Neural progenitor cell (in vitro differentiated cells): Measurements from ENCODE around the gene UBXN11. TPM values are rescaled to one million over a fixed set of nuclear protein-coding genes. Genes with fewer than 3 reads are reported as not detected.

Source experiments
- DNase-seq: peaks from one replicate; pipeline ENCODE4 v3.0.0-alpha.2; 2016; ENCODE audit warnings: low spot score
- H2AFZ ChIP-seq: fragments of 200-600 bp; sonication (generic); replicated peaks from 2 replicates; pipeline ENCODE4 v1.6.1; 2016; ENCODE audit warnings: antibody characterized with exemption
- H3F3A ChIP-seq: fragments of 200-600 bp; sonication (generic); 2 replicates; pipeline ENCODE4 v1.6.1; 2016; ENCODE audit warnings: antibody characterized with exemption, low read depth
- H3K27ac ChIP-seq: fragments of 200-600 bp; sonication (generic); 2 replicates; pipeline ENCODE4 v1.5.1; 2016; ENCODE audit warnings: mild to moderate bottlenecking
- H3K27me3 ChIP-seq: fragments of 200-600 bp; sonication (generic); 2 replicates; pipeline ENCODE4 v1.6.1; 2016; ENCODE audit warnings: mild to moderate bottlenecking, moderate library complexity
- H3K36me3 ChIP-seq: fragments of 200-600 bp; sonication (generic); 2 replicates; pipeline ENCODE4 v1.5.1; 2016
- H3K4me1 ChIP-seq: fragments of 200-600 bp; sonication (generic); 2 replicates; pipeline ENCODE4 v1.6.1; 2016; ENCODE audit warnings: mixed run types
- H3K4me2 ChIP-seq: fragments of 200-600 bp; sonication (generic); 2 replicates; pipeline ENCODE4 v1.6.1; 2016
- H3K4me3 ChIP-seq: fragments of 200-600 bp; sonication (generic); 2 replicates; pipeline ENCODE4 v1.5.1; 2016
- H3K79me2 ChIP-seq: fragments of 200-600 bp; sonication (generic); 2 replicates; pipeline ENCODE4 v1.6.1; 2016; ENCODE audit warnings: low read depth
- H3K9ac ChIP-seq: fragments of 200-600 bp; sonication (generic); 2 replicates; pipeline ENCODE4 v1.6.1; 2016
- H3K9me3 ChIP-seq: fragments of 200-600 bp; sonication (generic); 2 replicates; pipeline ENCODE4 v1.5.1; 2016; ENCODE audit warnings: low read depth
- H4K20me1 ChIP-seq: fragments of 200-600 bp; sonication (generic); 2 replicates; pipeline ENCODE4 v1.6.1; 2016; ENCODE audit warnings: low read depth
- H3K27ac Mint-ChIP-seq: 3 replicates; pipeline ENCODE4 v1.8.0; 2021; ENCODE audit warnings: mixed read lengths
- H3K27me3 Mint-ChIP-seq: 2 replicates; pipeline ENCODE4 v1.8.0; 2022; ENCODE audit warnings: low read depth, mild to moderate bottlenecking, inconsistent platforms, moderate library complexity, mixed read lengths; ENCODE audit not compliant: insufficient read depth
- H3K36me3 Mint-ChIP-seq: 3 replicates; pipeline ENCODE4 v1.8.0; 2021; ENCODE audit warnings: mixed read lengths
- H3K4me1 Mint-ChIP-seq: 3 replicates; pipeline ENCODE4 v1.8.0; 2021; ENCODE audit warnings: mixed read lengths
- H3K4me3 Mint-ChIP-seq: 3 replicates; pipeline ENCODE4 v1.8.0; 2021; ENCODE audit warnings: mild to moderate bottlenecking, moderate library complexity, mixed read lengths
- H3K9me3 Mint-ChIP-seq: 3 replicates; pipeline ENCODE4 v1.8.0; 2020; ENCODE audit warnings: mixed read lengths
- CTCF ChIP-seq: fragments of 200-600 bp; sonication (generic); IDR thresholded peaks from 2 replicates; pipeline ENCODE4 v1.5.1; 2017; ENCODE audit warnings: antibody characterized with exemption, mild to moderate bottlenecking
- EZH2 ChIP-seq: fragments of 200-600 bp; sonication (generic); IDR thresholded peaks from 2 replicates; pipeline ENCODE4 v1.6.1; 2017; ENCODE audit warnings: antibody characterized with exemption, mild to moderate bottlenecking, moderate library complexity
- EZH2phosphoT487 ChIP-seq: fragments of 200-600 bp; sonication (generic); IDR thresholded peaks from 2 replicates; pipeline ENCODE4 v1.6.1; 2017; ENCODE audit warnings: antibody characterized with exemption
- total RNA-seq: library from RNA; depleted of rRNA; stranded (reverse); fragments of >200 nt; gene quantifications from 2 replicates; pipeline ENCODE4 v1.2.3, GENCODE V29; 2015; ENCODE audit warnings: low replicate concordance

The UBXN11 gene
- total RNA-seq, 1 donor from 2014 or later: 5.9 TPM

GRCh38 chr1:26276432-26276838 lies 30.0 kb downstream of the UBXN11 start:
- Histone ChIP-seq H3K9ac (no peak overlapping the region), H2AFZ (no peak overlapping the region)

GRCh38 chr1:26275580-26276431 lies 30.6 kb downstream of the UBXN11 start:
- peak; percentile 86 for DNase-seq
- Mint-ChIP-seq H3K27ac (peak overlapping the region; percentile 64), H3K9me3 (no peaks in the 10 kb centered on the region), H3K4me3 (no peak overlapping the region), H3K4me1 (peaks cover 35% of the 10 kb centered on the region), H3K27me3 (peaks cover 6% of the 10 kb centered on the region), H3K36me3 (peaks cover 43% of the 10 kb centered on the region)
- Histone ChIP-seq H3K4me2 (no peak overlapping the region), H3K79me2 (peaks cover 9% of the 10 kb centered on the region), H3K36me3 (no peaks in the 10 kb centered on the region), H3K4me1 (peaks cover 3% of the 10 kb centered on the region), H3K27ac (no peak overlapping the region), H3K9ac (no peak overlapping the region), H3F3A (peaks cover 41% of the 10 kb centered on the region), H3K4me3 (no peak overlapping the region), H2AFZ (no peak overlapping the region), H4K20me1 (peaks cover 4% of the 10 kb centered on the region), H3K27me3 (no peaks in the 10 kb centered on the region), H3K9me3 (no peaks in the 10 kb centered on the region)
- TF ChIP-seq CTCF (peak; percentile 62), EZH2phosphoT487 (no peak), EZH2 (no peak)

More at GRCh38 chr1:26276432-26276838, 30.0 kb downstream of the UBXN11 start:
- Histone ChIP-seq H3K4me1 (peaks cover 10% of the 10 kb centered on the region), H3K9me3 (no peaks in the 10 kb centered on the region), H3K4me3 (no peak overlapping the region), H4K20me1 (peaks cover 4% of the 10 kb centered on the region), H3K4me2 (no peak overlapping the region), H3K27ac (no peak overlapping the region), H3K27me3 (no peaks in the 10 kb centered on the region), H3K79me2 (peaks cover 15% of the 10 kb centered on the region), H3F3A (peaks cover 48% of the 10 kb centered on the region), H3K36me3 (no peaks in the 10 kb centered on the region)
- TF ChIP-seq CTCF (no peak), EZH2 (no peak), EZH2phosphoT487 (no peak)
- no peak for DNase-seq
- Mint-ChIP-seq H3K4me1 (peaks cover 41% of the 10 kb centered on the region), H3K27ac (no peak overlapping the region), H3K9me3 (no peaks in the 10 kb centered on the region), H3K27me3 (peaks cover 6% of the 10 kb centered on the region), H3K4me3 (no peak overlapping the region), H3K36me3 (peaks cover 41% of the 10 kb centered on the region)

- Histone ChIP-seq H3K4me3 (no peak overlapping the region), H3F3A (peaks cover 33% of the 10 kb centered on the region), H3K4me1 (no peaks in the 10 kb centered on the region), H3K4me2 (no peak overlapping the region), H3K9me3 (no peaks in the 10 kb centered on the region), H2AFZ (no peak overlapping the region), H3K36me3 (no peaks in the 10 kb centered on the region), H3K27ac (no peak overlapping the region), H4K20me1 (peaks cover 4% of the 10 kb centered on the region), H3K27me3 (no peaks in the 10 kb centered on the region), H3K79me2 (peaks cover under 1% of the 10 kb centered on the region), H3K9ac (no peak overlapping the region)
- Mint-ChIP-seq H3K4me1 (peaks cover 30% of the 10 kb centered on the region), H3K27ac (no peak overlapping the region), H3K4me3 (no peak overlapping the region), H3K27me3 (peaks cover 6% of the 10 kb centered on the region), H3K9me3 (no peaks in the 10 kb centered on the region), H3K36me3 (peaks cover 51% of the 10 kb centered on the region)
- no peak for DNase-seq
- TF ChIP-seq EZH2phosphoT487: no peak
- TF ChIP-seq CTCF: no peak
- TF ChIP-seq EZH2: no peak
Observed at GRCh38 chr1:26274801-26275425, 31.5 kb downstream of the UBXN11 start.
